NCI-H146 treated with DMSO at 0.1 percent for 48 hours (cell line): Measurements from ENCODE around the gene RAB5IF.
"Not testable (repeated sequence)": the region's sequence is repeated elsewhere in the genome, so short reads cannot be mapped to it uniquely, and the experiment has no call there.

Source experiments
- DNase-seq: peaks from one replicate; lab custom pipeline; 2025; ENCODE audit not compliant: unreplicated experiment; lab: John Stamatoyannopoulos, UW

Gene RAB5IF

DNA sequence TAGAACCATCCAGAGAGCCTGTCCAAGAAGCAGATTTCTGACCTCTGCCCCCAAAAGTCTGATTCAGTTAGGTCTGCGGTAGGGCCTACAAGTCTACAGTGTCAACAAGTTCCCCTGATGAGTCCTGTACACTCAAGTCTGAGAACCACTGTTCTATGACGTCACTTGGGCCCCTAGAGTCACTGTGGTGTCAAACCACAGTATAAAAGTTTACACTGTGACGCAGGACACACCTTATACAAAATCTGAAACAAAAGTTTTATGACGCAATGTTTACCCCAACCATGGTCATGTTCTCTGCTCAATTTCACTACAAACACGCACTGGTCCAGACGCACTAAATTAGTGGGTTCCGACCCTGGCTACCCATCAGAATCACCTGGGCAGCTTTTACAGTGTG lies 22.5 kb downstream of the RAB5IF start:
- DNase-seq: no peak

DNA sequence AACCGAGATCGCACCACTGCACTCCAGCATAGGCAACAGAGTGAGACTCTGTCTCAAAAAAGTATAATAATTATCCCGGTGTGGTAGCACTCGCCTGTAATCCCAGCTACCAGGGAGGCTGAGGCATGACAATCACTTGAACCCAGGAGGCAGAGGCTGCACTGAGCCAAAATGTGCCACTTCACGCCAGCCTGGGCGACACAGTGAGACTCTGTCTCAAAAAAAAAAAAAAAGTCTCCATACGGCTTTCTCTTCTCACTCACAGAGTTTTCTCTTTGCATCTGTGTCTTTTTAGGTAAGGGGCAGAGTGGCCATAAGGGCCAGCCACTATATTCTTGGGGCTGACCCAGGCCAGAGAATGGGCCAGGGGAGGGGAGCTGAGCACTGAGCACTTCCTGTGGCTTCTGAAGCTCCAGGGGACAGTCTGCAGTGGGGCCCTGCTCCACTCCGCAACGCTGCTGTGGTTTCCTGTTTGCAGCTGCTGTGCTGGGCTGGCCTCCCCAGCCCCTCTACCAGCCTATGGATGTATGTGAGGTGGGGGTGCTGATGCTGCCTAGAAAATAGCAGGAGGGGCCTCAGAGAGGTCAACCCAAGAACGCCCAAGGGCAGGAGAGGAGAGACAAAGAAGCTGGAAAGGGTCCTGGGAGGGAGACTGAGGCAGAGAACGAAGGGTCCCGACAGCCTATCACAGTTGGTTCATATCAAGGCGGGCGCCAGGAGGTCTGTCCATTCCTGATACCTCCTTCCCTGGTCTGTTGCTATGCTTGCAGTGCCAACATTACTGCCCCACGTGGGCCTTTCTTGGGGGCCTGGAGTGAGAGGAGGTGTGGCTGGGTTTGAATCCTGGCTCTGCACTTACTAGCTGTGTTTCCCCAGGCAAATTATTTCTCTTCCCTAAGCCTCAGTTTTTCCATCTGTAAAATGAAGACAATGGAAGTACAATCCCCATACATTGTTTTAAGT lies 24.4 kb downstream of the RAB5IF start:
- DNase-seq: no peak

DNA sequence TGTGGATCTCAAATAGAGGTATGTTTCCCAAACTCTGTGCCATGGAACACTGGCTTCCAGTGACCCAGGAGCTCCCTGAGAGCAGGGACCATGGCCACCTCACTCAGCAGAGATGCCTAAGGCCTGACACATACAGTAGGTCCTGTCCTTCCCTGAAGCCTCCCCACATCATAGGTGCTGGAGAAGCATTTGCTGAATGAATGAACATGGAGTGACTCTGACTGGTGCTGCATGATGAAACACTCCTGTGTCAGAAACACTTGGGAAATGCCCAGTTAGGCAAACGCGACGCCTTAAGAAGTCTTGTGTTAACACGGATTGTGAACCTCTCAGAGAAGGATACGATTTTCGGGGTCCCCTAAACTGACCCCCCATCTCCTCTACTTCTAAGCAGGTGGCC lies 26.1 kb downstream of the RAB5IF start:
- DNase-seq: no peak

DNA sequence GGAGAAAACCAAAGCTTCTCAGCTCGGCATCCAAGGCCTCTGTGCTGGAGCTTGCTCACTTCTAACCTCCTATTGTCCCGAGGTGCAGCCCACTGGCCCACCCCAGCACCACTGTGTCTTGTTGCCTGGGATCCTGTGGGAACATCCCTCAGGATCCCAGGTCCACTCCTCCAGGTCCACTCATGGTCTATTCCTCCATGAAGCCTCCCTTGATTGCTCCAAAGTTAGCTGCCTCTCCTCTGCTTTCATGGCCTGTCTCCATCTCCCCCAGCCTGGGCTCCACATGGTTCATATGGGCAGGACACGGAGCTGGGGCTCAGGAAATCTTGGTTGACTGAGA lies 26.5 kb downstream of the RAB5IF start:
- no peak for DNase-seq

DNA sequence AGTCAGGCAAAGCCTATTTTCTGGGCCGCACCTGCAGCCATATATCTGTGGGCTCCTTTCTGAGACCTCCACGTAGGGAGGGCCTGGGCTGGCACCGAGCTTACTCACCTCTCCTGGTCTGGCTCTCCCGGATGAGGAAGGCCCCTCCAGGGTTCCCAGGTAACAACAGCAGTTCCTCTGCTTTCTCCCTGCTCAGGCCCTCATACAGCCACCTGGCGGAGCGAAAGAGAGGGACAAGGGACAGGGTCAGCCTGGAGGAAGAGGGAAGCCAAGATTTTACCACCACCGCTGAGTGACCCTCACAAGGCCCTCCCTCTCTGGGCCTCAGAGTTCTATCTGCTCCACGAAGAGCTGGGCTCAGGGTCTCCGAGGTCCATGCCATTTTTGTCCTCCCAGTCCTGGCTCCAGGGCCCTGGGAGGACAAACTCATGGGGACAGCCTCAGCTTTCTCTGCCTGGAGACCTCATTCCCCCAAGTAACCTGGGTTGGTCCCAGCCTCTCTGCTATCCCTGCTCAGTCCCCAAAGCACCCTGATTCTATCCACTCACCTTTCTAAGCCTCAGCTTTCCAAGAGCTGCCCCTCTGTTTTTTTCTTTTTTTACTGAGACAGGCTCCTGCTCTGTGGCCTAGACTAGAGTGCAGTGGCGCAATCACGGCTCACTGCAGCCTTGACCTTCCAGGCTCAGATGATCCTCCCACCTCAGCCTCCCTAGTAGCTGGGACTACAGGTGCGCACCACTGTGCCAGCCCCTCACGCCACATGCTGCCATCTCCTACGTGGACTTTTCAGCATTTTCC lies 27.1 kb downstream of the RAB5IF start:
- DNase-seq: no peak

DNA sequence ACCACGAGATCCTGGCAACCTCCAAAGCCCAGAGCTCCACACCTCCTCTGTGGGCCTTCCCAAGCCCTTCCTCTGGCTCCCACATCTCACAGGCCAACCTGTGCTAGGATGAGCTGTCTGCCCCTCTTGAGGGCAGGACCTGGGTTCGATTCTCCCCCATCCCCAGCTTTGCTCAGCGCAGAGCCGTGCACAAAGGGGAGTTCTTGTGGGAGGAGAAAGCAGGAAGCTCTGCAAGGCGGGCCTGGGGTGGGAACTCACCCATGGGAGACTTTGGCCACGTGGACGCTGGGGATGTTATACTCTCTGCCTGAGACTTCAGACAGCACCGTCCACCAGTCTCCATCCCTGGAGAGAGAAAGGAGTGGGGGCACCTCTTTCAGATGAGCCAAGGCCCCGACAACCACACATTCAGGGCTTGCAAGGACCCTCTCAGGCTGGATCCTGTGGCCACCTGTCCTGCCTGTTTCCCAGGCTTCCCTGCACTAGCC lies 27.8 kb downstream of the RAB5IF start:
- no peak for DNase-seq

DNA sequence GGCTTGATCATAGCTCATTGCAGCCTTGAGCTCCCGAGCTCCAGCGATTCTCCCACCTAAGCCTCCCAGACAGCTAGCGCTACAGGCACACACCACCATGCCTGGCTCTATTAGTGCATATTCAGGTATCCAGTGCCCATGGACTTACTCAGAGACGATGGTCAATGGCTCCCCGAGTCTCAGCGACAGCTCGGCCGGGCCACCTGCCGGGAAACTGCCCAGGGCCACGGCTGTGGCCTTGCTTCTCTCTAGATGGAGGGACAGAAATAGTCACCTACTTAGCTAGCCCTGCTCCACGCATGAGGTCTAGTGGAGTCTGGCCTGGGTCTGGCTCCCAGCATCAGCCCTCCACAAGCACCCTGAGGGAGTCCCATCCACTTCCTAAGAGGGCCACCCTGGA lies 28.8 kb downstream of the RAB5IF start:
- DNase-seq: no peak

DNA sequence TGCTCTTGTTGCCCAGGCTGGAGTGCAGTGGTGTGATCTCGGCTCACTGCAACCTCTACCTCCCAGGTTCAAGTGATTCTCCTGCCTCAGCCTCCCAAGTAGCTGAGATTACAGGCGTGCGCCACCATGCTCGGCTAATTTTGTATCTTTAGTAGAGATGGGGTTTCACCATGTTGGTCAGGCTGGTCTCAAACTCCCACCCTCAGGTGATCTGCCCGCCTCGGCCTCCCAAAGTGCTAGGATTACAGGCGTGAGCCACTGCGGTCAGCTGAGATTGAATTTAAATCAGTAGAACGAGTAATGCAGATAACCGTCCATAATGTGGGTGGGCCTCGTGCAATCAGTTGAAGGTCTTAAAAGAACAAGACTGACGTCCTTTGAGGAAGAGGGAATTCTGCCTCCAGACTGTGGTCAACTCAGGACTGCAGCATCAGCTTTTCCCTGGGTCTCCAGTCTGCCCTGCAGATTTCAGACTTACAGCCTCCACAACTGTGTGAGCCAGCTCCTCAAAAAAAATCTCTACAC lies 33.4 kb downstream of the RAB5IF start:
- not testable (repeated sequence) for DNase-seq

DNA sequence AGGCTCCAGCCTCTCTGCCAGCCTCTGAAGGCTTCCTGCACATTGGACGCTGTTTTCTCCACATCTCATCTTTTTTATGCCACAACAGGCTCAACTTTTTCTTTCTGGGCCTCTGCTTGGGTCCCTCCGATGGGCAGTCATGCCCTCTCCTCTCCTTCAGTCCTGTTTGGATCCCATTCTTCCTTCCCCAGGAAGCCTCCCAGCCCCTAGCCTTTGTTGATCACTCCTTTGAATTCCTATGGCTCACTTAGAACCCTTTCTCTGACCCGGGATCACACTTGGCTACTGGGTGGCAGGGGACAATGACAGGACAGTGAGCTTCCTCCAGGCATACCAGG lies 35.9 kb downstream of the RAB5IF start:
- no peak for DNase-seq

DNA sequence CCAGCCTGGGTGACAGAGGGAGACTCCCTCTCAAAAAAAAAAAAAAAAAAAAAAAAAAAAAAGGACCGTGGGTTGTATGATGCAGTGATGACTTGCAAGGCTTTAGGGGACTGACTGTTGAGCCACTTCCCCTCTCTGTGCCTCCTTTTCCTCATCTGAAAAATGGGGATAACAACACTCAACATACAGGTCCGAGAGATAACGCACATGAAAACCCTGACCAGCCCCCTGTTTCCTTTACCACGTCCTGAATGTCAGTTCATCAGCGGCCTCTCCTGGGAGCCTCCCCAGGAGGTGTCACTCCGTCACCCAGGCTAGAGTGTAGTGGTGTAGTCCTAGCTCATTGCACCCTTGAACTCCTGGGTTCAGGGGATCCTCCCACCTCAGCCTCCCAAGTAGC lies 36.6 kb downstream of the RAB5IF start:
- DNase-seq: no peak

DNA sequence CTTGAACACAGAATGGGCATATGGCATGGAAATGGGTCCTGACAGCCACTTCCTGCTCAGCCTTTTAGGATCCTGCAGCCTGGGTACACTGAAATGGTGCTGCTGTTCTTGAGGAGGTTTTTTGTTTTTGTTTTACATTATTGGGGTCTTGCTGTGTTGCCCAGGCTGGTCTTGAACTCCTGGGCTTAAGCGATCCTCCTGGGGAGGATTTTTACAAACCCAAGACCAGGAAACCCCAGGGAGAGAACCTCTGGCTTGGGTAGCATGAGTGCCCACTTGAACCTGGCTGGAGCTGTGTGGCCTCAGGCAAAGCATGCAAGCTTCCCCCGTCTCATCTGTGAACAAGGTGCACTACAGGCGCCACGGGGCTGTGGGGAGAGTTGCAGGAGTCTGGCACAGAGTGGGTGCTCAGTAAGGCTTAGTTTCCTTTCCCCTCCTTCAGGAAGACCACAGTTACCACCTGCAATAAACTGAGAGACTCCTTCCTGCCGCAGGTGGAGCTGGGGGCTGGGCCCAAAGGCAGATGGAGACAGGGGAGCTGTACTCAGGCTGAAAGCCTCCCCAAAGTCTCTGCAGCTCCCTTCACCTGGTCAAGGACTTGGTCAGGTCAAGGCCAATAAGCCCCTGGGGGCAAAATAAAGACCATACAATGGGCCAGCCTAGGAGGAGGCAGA lies 38.6 kb downstream of the RAB5IF start:
- DNase-seq: no peak

DNA sequence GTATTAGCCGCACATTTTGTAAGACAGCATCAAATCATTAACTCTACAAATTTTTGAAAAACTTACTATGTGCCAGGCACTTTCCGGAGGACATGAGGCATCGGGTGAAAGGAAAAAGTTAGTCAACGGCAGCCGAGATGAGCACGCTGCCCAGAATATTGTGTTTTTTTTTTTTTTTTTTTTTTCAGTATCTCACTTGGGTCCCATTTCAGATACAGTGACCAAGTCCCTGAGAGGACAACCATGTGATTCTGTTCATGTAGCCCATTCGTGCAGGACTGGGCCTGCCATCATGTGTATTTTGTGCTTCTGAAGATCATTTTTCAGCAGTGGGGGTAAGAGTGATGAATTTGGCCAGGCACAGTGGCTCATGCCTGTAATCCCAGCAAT lies 39.1 kb downstream of the RAB5IF start:
- no peak for DNase-seq

DNA sequence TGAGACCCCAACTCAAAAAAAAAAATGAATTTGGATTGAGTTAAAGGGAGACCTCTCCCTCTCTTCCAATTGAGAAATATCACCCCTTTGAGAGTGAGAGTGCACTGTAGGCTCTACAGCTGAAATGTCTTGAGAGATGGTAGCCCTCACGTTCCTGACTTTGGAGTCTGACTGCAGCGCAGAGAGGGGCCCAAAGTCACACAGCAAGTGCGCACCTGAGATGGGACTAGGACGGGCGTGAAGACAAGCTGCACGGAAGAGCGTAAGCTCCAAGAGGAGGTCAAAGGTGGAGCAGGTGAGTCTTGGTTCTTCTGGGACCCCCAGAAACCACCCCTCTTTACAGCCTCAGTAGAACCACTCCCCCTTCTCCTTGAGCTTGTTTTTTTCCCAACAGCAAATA lies 39.8 kb downstream of the RAB5IF start:
- no peak for DNase-seq

DNA sequence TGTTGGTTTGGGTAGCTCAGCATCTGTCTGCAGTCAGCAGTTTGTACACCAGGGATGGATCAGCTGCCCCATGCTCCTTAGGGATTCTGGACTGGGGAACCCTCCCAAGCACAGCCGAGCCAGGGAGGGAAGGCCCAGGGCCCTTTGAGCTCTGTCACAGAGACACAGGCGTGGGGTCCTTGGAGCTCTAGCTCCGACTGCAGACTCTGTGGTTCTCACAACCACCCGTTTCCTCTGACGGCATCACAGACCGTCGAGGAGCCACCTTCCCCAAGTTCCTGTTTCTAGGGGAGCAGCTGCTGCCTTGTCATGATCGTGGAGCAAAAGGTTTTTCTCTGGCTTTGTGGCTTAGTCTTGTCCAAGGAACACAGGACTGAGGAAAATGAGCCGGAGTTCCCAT lies 40.4 kb downstream of the RAB5IF start, which contains the start of gene SLA2:
Gene SLA2 (minus strand): TSS at position 199 of the 400 bp plus-strand sequence. CDS start 4,861 bp downstream, outside the sequence.
- no peak for DNase-seq

DNA sequence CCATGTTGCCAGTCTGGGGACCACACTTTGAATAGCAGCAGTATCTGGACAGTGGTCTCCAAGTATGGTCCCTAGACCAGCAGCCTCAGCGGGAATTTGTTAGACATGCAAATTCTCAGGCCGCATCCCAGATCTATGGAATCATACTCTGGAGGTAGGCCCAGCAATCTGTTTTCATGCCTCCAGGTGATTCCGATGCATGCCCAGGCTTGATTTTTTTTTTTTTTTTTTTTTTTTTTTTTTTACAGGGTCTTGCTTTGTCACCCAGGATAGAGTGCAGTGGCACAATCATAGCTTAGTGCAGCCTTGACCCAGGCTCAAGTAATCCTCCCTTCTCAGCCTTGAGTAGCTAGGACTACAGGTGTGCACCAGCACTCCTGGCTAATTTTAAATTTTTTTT lies 41.1 kb downstream of the RAB5IF start:
- DNase-seq: no peak

DNA sequence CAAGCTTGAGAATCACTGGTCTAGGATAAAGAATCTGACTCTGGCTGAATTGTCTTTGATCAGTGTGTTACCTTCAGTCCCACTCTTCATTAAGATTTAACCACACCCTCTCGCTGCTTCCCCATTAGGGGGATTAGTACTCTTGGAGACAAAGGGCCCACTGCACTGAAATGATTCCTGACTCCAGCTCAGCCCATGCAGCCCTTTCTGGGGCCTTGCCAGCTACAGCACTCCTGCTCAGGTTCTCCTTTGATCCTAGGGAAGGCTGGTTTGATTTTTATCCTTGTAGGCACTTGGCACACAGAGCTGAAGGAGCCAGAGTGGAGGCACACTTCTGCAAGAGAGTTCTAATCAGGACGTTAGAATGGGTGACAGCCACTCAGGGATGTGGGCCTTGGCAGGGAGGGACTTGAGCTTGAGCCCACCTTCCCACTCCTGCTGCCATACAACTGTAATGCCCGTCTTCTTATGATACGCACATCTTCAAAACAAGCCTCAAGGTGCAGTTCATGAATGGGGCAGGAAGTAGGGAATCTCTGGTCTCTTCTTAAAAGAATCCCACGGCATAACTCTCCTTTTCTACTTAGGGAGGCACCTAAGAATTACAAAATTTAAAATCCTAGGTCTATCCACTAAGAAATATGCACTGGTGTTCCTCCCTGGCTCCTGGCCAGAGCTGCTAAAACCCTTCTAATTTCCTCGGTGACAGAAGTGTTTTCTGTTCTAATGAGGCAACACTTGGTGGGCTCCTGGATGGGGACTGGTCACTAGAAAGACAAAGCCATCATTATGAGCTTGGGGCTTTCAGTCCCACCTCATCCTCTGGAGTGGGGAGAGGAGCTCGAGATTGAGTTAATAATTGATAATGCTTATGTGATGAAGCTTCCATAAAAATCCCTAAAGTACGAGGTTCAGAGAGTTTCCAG lies 41.9 kb downstream of the RAB5IF start:
- DNase-seq: no peak

DNA sequence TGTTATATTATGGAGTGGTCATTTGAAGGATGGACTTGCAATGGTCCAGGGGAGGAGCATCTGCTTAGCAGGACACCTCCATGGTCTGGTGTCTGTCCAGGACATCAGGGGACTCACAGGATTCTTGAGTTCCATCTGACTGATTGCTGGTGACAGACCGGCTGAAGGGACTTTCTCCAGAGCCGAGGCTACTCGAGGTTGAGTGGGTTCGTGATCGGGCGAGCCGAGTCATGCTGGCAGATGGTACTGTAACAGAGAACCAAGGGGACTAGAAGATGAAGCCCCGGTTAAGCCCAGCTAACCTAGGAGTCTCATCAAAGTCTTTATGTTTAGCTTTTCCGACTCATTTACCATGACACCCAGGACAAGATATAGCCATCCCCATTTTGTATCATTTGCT lies 47.9 kb downstream of the RAB5IF start:
- no peak for DNase-seq

DNA sequence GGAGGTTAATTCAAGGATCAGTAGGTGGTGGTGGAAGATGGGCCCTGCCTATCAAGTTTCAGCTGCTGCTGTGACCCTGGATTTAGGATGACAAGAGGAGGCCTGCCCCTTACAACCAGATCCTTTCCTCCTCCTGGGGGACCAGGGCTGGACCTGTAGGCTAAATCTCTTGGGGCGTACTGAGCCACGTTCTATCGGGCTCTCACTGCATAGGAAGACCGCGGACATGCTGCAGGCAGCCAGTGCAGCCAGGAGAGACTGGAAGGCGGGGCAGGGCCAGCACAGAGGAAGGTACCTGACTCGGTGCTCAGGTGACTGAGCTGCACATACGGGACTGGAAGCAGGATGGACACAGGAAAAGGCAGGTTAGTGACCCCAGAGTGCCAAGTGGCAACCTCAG lies 48.9 kb downstream of the RAB5IF start:
- no peak for DNase-seq

DNA sequence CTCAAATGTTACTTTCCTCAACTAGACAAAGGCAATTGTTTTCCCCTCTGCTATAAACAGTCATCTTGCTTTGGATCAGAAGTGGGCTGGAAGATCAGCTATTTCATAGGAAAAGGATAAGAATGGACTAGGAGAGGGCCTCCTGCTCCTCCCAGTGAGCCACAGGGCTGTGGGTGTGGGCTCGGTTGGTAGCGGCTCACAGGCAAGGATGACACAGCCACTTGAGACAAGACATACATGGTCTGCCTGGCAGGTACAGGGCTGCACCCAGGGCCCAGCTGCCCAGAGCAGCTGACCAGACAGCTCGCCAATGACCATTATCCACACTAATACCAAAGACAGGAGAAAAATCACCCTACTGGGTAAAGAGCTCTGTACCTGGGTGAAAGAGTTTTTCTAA lies 49.4 kb downstream of the RAB5IF start:
- no peak for DNase-seq

DNA sequence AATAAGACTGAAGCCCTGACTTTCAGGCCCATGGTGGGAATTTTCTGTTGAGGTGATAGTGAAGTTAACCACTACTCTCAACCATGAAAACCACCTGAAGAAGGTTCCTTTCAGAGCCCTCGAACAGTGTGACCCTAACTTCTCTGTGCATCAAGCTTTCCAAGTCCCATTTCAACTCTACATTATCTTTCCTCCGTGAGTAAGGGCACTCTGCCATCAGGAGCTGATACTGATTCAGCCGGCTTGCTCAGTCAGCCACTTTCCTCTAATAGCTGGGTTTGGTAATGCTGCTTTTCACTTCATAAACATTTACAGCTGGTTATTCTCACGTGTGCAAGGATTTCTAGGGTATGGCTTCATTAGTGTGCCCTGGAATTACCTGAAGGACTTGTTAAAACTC lies 51.2 kb downstream of the RAB5IF start:
- no peak for DNase-seq
